ENCODE results near the gene RBM39.

DNA sequence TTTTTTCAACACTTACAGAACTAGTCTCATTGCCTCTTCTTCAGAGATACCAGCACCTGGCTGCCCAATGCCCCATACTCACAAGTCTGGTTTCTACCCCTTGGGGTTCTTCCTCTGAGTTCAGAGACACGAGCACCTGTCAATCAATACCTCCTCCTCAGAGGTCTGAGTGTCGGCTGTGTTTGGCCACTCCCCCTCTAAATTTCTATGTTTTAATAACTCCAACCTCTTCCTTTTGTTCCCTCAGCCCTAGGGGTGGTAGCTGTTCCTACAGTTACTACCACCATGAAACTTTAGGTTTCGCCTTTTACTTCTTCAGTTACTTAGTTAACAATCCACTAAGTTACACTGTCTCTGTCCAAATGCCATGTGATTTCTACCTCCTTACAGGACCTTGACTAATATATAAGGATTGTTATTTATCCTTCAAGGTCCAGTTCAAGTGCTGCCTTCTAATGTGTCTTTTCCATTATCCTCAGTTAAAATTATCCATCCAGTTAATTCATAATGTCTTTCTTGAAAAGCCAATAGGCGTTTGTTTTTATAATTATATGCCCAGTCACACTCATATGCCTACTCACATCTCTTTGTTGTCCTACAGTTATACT lies 15.1 kb upstream of the RBM39 start:
- TF ChIP-seq, protein P1, sequence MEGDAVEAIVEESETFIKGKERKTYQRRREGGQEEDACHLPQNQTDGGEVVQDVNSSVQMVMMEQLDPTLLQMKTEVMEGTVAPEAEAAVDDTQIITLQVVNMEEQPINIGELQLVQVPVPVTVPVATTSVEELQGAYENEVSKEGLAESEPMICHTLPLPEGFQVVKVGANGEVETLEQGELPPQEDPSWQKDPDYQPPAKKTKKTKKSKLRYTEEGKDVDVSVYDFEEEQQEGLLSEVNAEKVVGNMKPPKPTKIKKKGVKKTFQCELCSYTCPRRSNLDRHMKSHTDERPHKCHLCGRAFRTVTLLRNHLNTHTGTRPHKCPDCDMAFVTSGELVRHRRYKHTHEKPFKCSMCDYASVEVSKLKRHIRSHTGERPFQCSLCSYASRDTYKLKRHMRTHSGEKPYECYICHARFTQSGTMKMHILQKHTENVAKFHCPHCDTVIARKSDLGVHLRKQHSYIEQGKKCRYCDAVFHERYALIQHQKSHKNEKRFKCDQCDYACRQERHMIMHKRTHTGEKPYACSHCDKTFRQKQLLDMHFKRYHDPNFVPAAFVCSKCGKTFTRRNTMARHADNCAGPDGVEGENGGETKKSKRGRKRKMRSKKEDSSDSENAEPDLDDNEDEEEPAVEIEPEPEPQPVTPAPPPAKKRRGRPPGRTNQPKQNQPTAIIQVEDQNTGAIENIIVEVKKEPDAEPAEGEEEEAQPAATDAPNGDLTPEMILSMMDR (IDR thresholded peaks at IDR 0.05 in 4 of 5, conservative IDR thresholded peaks at IDR 0.05 in 1 of 5), result no peak
- no peak for TF ChIP-seq POLR2A (IDR thresholded peaks at IDR 0.05)

Measured in gastrocnemius medialis (tissue), 4 donors.